Keratinocyte (primary cell): ENCODE measurements around the gene PCDHGA11. TPM values are rescaled to one million over a fixed set of nuclear protein-coding genes. Genes with fewer than 3 reads are reported as not detected.

Source experiments
- DNase-seq: peaks from one replicate; pipeline ENCODE4 v3.0.0-alpha.2; 2011; ENCODE audit warnings: low read depth, missing footprints, low spot score
- FAIRE-seq: peaks from 2 replicates; lab custom pipeline; 2011; peaks lifted over from hg19 to GRCh38; lab: Jason Lieb, UNC
- H2AFZ ChIP-seq: 2 replicates; pipeline ENCODE4 v1.6.0; 2012; ENCODE audit warnings: low read length, control low read depth, inconsistent platforms; ENCODE audit not compliant: control insufficient read depth
- H3K27ac ChIP-seq: 2 replicates; pipeline ENCODE4 v1.5.1; 2011; ENCODE audit warnings: low read length; ENCODE audit not compliant: control insufficient read depth, insufficient read depth
- H3K27me3 ChIP-seq: 3 replicates; pipeline ENCODE4 v1.6.0; 2011; ENCODE audit warnings: low read length; ENCODE audit not compliant: control insufficient read depth, insufficient read depth; ENCODE audit errors: extremely low read depth
- H3K36me3 ChIP-seq, 2 experiments: 2 replicates in 1 of 2; 3 replicates in 1 of 2; pipeline ENCODE4 v1.5.1; 2011; ENCODE audit warnings: low read length in 2 of 2, mild to moderate bottlenecking in 1 of 2; ENCODE audit not compliant: control insufficient read depth in 2 of 2, insufficient read depth in 2 of 2; ENCODE audit errors: extremely low read depth in 1 of 2
- H3K4me1 ChIP-seq: 3 replicates; pipeline ENCODE4 v1.5.1; 2011; ENCODE audit warnings: low read length; ENCODE audit not compliant: control insufficient read depth, insufficient read depth; ENCODE audit errors: extremely low read depth
- H3K4me2 ChIP-seq: 3 replicates; pipeline ENCODE4 v1.6.0; 2011; ENCODE audit warnings: low read depth, low read length; ENCODE audit not compliant: control insufficient read depth, insufficient read depth; ENCODE audit errors: extremely low read depth
- H3K4me3 ChIP-seq, 3 experiments: fragments of 200-600 bp in 1 of 3; sonication (generic) in 1 of 3; 2 replicates in 2 of 3; 3 replicates in 1 of 3; pipeline ENCODE4 v1.5.1; 2011 to 2016; ENCODE audit warnings: low read length in 3 of 3, mild to moderate bottlenecking in 3 of 3, control low read depth in 2 of 3, inconsistent platforms in 1 of 3, low read depth in 1 of 3, mixed read lengths in 1 of 3, mixed run types in 1 of 3, moderate library complexity in 1 of 3; ENCODE audit not compliant: control insufficient read depth in 2 of 3, insufficient read depth in 2 of 3; ENCODE audit errors: extremely low read depth in 1 of 3
- H3K79me2 ChIP-seq: 2 replicates; pipeline ENCODE4 v1.6.0; 2012; ENCODE audit warnings: low read length; ENCODE audit not compliant: control insufficient read depth, insufficient read depth
- H3K9ac ChIP-seq: 3 replicates; pipeline ENCODE4 v1.6.0; 2011; ENCODE audit warnings: low read length; ENCODE audit not compliant: control insufficient read depth, insufficient read depth; ENCODE audit errors: extremely low read depth
- H3K9me1 ChIP-seq: 3 replicates; pipeline ENCODE4 v1.6.0; 2011; ENCODE audit warnings: low read length; ENCODE audit not compliant: control insufficient read depth, insufficient read depth; ENCODE audit errors: extremely low read depth
- H3K9me3 ChIP-seq: 2 replicates; pipeline ENCODE4 v1.5.1; 2012; ENCODE audit warnings: low read depth, low read length; ENCODE audit not compliant: control insufficient read depth
- H4K20me1 ChIP-seq: 3 replicates; pipeline ENCODE4 v1.6.0; 2011; ENCODE audit warnings: low read length; ENCODE audit not compliant: control insufficient read depth, insufficient read depth; ENCODE audit errors: extremely low read depth
- EZH2 ChIP-seq: IDR thresholded peaks from one replicate; pipeline ENCODE4 v1.6.1; 2012; ENCODE audit warnings: inconsistent platforms, mild to moderate bottlenecking, low read length, moderate library complexity
- dilution Hi-C: fragments of 300-500 bp; cut with MboI; formaldehyde crosslinking; loops from one replicate; pipeline ENCODE4 v1.7.0; 2020; ENCODE audit warnings: low sequenced_read_pairs; ENCODE audit not compliant: extremely low pct_ligation_motif_present
- polyA plus RNA-seq, 5 experiments: library from polyadenylated mRNA; depleted of rRNA in 3 of 5; stranded (reverse) in 3 of 5; stranded (forward) in 1 of 5; unstranded in 1 of 5; fragments of >200 nt; gene quantifications; 1 replicate in 1 of 5; 2 replicates in 3 of 5; 3 replicates in 1 of 5; pipeline versions ENCODE4 v1.2.1 to v1.2.3, GENCODE V29; 2011 to 2012; ENCODE audit warnings: missing spikeins in 2 of 5, low read depth in 1 of 5, low replicate concordance in 1 of 5
- TF ChIP-seq, protein P1 (sequence below), 3 experiments: IDR thresholded peaks in 1 of 3; conservative IDR thresholded peaks in 1 of 3; optimal IDR thresholded peaks in 1 of 3; 2 replicates in 2 of 3; 3 replicates in 1 of 3; pipeline versions ENCODE3 to v1.5.1; 2011; ENCODE audit warnings: low read length in 3 of 3, mild to moderate bottlenecking in 3 of 3, moderate library complexity in 2 of 3, control low read depth in 1 of 3, inconsistent platforms in 1 of 3; ENCODE audit not compliant: insufficient read depth in 2 of 3; ENCODE audit errors: extremely low read depth in 1 of 3

The PCDHGA11 gene
- polyA plus RNA-seq, 1 donor (not counting 4 experiments of a cell fraction or from before 2014, with no cell fraction given), result 1.4 TPM

DNA sequence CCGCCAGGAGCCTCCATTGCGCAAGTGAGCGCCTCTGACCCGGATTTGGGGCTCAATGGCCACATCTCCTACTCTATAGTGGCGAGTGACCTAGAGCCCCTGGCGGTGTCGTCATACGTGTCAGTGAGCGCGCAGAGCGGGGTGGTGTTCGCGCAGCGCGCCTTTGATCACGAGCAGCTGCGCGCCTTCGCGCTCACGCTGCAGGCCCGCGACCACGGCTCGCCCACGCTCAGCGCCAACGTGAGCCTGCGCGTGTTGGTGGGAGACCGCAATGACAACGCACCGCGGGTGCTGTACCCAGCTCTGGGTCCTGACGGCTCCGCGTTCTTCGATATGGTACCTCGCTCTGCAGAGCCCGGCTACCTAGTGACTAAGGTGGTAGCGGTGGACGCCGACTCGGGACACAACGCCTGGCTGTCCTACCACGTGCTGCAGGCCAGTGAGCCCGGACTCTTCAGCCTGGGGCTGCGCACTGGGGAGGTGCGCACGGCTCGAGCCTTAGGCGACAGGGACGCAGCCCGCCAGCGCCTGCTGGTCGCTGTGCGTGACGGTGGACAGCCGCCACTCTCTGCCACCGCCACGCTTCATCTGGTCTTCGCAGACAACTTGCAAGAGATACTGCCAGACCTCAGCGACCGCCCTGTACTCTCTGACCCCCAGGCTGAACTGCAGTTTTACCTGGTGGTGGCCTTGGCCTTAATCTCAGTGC, 11.1 kb upstream of the PCDHGA11 start:
- Histone ChIP-seq H2AFZ (no peak overlapping the region), H3K9me3 (peaks cover 22% of the 10 kb centered on the region), H3K36me3 (no peaks in the 10 kb centered on the region), H3K4me1 (peaks cover 5% of the 10 kb centered on the region), H3K79me2 (no peaks in the 10 kb centered on the region), H3K4me3 (no peak overlapping the region), H3K9me1 (no peaks in the 10 kb centered on the region), H3K9ac (no peak overlapping the region), H3K27ac (no peak overlapping the region), H3K4me2 (no peak overlapping the region), H4K20me1 (no peaks in the 10 kb centered on the region), H3K27me3 (peaks cover 15% of the 10 kb centered on the region)
- dilution Hi-C loops, result no loop called here
- DNase-seq, result no peak
- TF ChIP-seq, protein P1, sequence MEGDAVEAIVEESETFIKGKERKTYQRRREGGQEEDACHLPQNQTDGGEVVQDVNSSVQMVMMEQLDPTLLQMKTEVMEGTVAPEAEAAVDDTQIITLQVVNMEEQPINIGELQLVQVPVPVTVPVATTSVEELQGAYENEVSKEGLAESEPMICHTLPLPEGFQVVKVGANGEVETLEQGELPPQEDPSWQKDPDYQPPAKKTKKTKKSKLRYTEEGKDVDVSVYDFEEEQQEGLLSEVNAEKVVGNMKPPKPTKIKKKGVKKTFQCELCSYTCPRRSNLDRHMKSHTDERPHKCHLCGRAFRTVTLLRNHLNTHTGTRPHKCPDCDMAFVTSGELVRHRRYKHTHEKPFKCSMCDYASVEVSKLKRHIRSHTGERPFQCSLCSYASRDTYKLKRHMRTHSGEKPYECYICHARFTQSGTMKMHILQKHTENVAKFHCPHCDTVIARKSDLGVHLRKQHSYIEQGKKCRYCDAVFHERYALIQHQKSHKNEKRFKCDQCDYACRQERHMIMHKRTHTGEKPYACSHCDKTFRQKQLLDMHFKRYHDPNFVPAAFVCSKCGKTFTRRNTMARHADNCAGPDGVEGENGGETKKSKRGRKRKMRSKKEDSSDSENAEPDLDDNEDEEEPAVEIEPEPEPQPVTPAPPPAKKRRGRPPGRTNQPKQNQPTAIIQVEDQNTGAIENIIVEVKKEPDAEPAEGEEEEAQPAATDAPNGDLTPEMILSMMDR (optimal IDR thresholded peaks at IDR 0.05 in 1 of 3, IDR thresholded peaks at IDR 0.05 in 1 of 3, conservative IDR thresholded peaks at IDR 0.05 in 1 of 3; ENCODE audit: extremely low read depth in 1 of 3, insufficient read depth in 2 of 3, low read length in 3 of 3), result no peak
- no peak for TF ChIP-seq EZH2
- FAIRE-seq, result no peak

DNA sequence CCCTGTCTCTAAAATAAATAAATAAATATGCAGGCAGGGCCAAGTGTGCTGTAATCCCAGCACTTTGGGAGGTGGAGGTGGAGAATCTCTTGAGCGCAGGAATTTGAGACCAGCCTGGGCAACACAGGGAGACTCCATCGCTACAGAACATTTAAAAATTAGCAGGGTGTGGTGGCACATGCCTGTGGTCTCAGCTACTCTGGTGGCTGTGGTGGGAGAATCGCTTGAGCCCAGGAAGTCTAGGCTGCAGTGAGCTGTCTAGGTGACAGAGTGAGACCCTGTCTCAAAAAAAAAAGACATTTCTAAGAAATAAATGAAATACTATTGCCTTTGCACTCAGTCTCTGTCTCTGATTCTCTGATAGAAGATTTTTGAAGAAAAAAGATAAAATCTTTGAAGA, 9.3 kb upstream of the PCDHGA11 start:
- Histone ChIP-seq H3K9me1 (no peaks in the 10 kb centered on the region), H3K27me3 (peaks cover 15% of the 10 kb centered on the region), H3K4me3 (no peak overlapping the region), H3K36me3 (no peaks in the 10 kb centered on the region), H3K4me1 (peaks cover 5% of the 10 kb centered on the region), H3K4me2 (no peak overlapping the region), H4K20me1 (no peaks in the 10 kb centered on the region), H3K9ac (no peak overlapping the region), H3K27ac (no peak overlapping the region), H2AFZ (no peak overlapping the region), H3K9me3 (peaks cover 23% of the 10 kb centered on the region), H3K79me2 (no peaks in the 10 kb centered on the region)
- FAIRE-seq (no peak), DNase-seq (no peak)
- dilution Hi-C loops, result no loop called here
- TF ChIP-seq, protein P1 (optimal IDR thresholded peaks at IDR 0.05 in 1 of 3, IDR thresholded peaks at IDR 0.05 in 1 of 3, conservative IDR thresholded peaks at IDR 0.05 in 1 of 3; ENCODE audit: extremely low read depth in 1 of 3, insufficient read depth in 2 of 3, low read length in 3 of 3), result no peak
- TF ChIP-seq EZH2, result no peak
